ENCODE results near the gene ZNF488.

The ZNF488 gene

GRCh38 chr10:47365431-47366180 is 18.5 kb downstream of the ZNF488 start:
- no peak for DNase-seq

DNA sequence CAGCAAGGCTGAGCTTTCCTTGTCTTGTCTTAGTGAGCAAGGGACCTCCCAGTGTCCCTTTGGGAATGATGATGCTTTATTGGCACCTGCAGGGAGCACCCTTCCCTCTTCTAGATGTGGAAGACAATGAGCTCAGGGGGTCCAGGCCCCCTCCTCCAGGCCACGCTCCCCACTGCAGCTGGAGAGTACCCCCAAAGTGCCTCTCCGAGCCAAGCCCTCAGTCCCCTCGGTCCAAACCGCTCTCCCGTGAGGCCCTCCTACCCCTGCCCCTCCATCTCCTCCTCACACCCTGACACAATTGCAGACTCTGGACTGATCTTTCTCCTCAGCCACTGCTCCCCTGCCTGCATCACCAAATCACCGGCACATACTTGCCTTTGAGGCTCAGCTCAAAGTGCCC is 19.2 kb downstream of the ZNF488 start:
- DNase-seq, result no peak

DNA sequence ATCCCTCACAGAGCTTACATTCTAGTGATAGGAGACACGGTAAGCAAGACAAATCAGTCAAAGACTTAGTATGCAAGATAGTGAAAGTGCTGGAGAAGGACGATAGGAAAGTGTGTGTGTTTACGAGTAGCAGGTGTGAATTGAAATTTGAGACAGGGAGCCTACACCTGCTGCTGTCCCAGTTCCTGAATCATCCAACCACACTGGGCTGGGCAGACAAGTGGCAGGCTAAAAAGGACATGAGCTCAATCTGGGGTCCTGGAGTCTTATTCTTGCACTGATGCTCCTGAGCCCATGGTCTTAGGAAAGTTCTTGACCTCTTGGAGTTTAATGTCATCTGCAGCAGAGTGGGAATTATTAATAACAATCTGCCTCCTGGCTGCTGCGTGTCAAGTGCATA is 19.7 kb downstream of the ZNF488 start:
- DNase-seq, result peak; percentile 44

- DNase-seq, result no peak
Measured at GRCh38 chr10:47363781-47364180, 20.3 kb downstream of the ZNF488 start.

DNA sequence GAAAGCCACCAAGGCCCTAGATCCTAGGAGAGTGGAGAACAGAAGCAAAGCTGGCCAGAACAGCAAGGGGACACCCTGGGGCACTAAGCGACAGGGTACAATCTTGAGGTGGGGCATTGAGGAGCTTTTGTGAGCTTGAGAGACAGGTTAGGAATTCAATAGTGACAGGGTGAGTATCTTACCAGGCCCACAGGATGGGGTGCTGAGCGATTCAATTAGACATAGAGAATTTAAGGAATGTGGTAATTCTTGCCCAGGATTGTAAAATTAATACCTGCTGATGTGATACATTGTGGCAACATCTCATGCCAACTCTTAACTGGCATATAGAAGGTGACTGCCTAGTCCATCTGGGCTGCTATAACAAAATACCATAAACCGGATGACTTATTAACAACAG is 21.9 kb downstream of the ZNF488 start:
- DNase-seq, result no peak

DNA sequence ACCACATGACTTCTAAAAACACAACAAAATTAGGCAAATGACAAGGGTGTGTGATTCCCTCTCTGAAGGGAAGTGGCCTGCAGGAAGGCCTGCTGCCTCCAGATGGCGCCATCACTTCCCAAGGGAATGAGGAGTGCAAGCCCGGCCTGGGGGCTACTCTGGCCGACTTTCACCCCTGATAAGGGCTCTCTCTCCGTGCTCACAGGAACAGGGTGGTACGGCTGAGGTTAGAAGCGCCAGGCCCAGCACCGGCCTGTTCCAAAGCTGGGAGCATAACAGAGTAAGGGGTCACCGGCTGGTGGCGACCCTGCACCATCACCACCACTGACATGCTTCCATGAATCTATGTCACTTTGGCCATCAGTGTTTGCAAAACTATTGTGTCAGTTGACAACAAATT is 22.8 kb downstream of the ZNF488 start:
- DNase-seq, result no peak

- no peak for DNase-seq
Measured at GRCh38 chr10:47360419-47361040, 23.6 kb downstream of the ZNF488 start.

DNA sequence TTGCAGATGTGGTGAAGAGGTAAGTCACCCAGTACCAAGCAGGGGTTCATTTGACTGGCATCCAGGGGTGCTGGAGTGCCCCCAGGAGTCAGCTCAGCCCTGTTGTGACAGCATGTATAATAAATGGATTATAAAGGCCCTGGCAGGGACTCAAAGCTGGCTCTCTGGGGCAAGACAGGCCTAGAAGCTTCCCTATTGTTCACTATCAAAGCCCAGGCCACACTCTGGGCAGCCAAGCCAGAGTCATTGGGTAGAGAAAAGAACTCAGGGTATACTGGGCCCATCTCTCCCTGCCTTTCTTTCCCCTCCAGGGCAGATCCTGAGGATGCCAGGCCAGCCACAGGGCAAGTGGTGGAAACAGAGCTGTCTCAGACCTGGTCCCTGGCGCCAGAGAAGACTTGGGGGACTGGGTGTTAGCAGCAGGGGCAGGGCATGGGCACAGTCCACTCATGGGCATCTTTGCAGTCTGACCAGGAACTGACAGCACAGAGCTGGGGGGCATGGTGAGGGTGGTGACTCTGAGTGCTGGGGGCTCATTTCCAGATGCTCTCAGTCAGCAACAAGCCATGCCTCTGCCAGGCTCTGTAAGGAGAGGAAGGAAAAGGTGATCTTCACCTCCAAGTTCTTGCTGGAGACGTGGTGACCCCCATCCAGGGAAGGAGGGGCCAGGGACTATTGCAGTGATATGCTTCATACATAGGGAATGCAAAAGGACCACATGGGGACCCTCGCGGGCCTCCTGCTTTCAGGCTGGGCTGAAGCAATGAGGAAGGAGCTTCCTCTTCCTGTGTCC is 24.3 kb downstream of the ZNF488 start:
- no peak for DNase-seq

DNA sequence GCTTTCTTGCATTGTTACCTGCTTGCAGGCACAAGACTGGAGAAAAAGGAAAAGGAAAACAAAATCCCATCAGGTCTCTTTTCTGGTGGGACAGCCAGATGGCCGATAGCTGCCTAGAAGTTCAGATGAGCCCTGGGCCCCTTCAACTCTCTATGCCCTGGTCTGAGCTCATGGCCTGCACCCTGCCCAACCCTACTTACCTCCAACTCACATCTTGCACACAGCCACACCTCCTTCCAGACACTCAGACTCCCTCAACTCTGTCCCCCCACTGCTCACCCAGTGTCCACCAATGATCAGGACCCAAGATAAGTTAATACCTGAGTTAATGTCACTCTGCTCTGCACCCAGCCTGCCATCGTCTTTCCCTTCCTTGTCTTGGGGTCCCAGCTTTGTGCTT is 25.0 kb downstream of the ZNF488 start:
- no peak for DNase-seq

- no peak for DNase-seq
Measured at GRCh38 chr10:47358457-47358856, 25.6 kb downstream of the ZNF488 start.

DNA sequence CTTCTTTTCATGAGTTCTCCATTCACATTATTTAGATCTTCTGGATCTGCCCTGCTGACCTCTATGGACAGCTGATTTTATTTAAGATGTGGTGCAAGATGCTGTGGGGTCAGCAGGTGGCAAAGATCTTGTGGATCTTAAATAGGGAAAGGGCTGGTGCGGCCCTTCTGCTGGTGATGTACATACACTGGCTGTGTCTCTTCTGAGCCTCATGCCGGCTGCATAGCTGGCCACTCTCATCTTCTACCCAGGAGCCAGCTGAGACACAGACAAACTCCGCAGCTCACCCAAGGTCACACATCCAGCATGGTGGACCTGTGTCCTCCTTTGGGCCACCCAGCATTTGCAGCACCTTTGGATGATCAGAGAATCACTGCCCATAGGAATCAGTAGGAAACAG is 26.2 kb downstream of the ZNF488 start:
- DNase-seq, result no peak

DNA sequence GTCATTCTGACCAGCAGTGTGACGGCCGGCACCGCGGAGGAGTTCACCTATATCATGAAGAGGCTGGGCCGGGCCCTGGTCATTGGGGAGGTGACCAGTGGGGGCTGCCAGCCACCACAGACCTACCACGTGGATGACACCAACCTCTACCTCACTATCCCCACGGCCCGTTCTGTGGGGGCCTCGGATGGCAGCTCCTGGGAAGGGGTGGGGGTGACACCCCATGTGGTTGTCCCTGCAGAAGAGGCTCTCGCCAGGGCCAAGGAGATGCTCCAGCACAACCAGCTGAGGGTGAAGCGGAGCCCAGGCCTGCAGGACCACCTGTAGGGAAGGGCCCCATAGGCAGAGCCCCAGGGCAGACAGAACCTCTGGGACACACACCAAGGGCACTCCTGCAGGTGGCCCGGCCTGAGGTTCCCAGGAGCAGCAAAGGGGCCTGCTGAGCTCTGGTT is 26.9 kb downstream of the ZNF488 start:
- no peak for DNase-seq

GRCh38 chr10:47356708-47357107 is 27.4 kb downstream of the ZNF488 start:
- no peak for DNase-seq

- DNase-seq, result no peak
Measured at GRCh38 chr10:47354900-47355299, 29.2 kb downstream of the ZNF488 start.

DNA sequence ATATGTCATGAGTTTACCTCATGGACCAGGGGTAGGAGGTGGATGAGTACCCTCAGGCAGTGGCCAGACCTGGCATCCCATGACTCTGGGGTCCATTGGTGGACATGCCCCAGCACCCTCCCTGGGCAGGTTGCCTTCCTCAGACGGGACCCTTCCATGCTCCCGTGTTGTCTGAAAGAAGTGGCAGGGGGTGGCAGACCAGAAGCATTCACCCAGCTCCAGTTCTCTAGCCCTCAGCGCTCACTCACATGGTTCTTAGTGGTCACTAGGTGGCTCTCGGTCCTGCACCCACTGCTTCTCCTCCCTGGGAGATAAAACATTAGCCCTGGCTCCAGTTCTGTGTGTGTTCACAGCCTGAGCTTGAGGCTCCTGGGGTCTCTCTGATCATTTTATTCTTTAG is 29.9 kb downstream of the ZNF488 start:
- DNase-seq, result no peak

GRCh38 chr10:47353351-47353750 is 30.7 kb downstream of the ZNF488 start:
- DNase-seq, result no peak

GRCh38 chr10:47351899-47352815 is 31.9 kb downstream of the ZNF488 start:
- DNase-seq, result no peak

DNA sequence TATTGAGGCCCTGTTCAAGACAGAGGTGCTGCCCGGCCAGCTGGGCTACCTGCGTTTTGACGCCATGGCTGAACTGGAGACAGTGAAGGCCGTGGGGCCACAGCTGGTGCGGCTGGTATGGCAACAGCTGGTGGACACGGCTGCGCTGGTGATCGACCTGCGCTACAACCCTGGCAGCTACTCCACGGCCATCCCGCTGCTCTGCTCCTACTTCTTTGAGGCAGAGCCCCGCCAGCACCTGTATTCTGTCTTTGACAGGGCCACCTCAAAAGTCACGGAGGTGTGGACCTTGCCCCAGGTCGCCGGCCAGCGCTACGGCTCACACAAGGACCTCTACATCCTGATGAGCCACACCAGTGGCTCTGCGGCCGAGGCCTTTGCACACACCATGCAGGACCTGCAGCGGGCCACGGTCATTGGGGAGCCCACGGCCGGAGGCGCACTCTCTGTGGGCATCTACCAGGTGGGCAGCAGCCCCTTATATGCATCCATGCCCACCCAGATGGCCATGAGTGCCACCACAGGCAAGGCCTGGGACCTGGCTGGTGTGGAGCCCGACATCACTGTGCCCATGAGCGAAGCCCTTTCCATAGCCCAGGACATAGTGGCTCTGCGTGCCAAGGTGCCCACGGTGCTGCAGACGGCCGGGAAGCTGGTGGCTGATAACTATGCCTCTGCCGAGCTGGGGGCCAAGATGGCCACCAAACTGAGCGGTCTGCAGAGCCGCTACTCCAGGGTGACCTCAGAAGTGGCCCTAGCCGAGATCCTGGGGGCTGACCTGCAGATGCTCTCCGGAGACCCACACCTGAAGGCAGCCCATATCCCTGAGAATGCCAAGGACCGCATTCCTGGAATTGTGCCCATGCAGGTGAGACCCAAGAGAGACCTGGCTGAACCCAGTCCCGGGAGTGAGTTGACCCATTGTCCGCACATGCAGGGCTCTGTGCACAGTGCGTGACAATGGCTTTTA is 33.1 kb downstream of the ZNF488 start:
- no peak for DNase-seq

DNA sequence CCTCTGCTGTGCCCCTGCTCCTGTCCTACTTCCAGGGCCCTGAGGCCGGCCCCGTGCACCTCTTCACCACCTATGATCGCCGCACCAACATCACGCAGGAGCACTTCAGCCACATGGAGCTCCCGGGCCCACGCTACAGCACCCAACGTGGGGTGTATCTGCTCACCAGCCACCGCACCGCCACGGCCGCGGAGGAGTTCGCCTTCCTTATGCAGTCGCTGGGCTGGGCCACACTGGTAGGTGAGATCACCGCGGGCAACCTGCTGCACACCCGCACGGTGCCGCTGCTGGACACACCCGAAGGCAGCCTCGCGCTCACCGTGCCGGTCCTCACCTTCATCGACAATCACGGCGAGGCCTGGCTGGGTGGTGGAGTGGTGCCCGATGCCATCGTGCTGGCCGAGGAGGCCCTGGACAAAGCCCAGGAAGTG is 34.1 kb downstream of the ZNF488 start:
- no peak for DNase-seq

DNA sequence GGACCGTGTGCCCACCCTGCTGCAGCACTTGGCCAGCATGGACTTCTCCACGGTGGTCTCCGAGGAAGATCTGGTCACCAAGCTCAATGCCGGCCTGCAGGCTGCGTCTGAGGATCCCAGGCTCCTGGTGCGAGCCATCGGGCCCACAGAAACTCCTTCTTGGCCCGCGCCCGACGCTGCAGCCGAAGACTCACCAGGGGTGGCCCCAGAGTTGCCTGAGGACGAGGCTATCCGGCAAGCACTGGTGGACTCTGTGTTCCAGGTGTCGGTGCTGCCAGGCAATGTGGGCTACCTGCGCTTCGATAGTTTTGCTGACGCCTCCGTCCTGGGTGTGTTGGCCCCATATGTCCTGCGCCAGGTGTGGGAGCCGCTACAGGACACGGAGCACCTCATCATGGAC is 34.6 kb downstream of the ZNF488 start:
- DNase-seq, result no peak

- no peak for DNase-seq
Measured at GRCh38 chr10:47348661-47349470, 35.2 kb downstream of the ZNF488 start.
